ENCODE measurements around the gene SPACA6. TPM values are rescaled to one million over a fixed set of nuclear protein-coding genes. Genes with fewer than 3 reads are reported as not detected.

Gene SPACA6
- total and polyA plus RNA-seq, 9 of the 15 experiments (the other 6 are each of a cell fraction or from before 2014, with no cell fraction given) = 1.3 to 17.3 (median 6.2) TPM

DNA sequence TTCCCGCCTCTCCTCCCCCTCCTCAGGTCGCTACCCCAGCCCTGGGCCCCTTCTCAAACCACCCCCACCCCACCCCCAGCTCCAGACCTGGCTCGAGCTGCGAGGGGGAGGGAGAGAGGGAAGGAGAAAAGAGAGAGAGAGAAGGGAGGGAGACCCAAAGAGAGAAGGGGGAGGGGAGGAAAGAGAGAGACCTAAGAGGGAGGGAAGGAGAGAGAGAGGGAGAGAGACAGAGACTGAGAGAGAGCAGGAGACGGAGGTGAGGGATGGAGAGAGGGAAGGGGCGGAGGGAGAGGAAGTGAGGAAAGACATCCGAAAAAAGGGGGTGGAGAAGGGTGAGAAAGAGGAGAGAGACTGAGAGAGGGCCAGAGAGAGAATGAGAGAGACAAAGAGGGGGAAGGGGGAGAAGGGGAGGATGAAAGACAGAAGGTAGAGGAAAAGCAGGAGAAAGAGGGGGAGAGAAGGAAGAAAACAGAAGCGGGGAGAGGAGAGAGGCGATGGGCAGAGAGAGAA lies 2.0 kb upstream of the SPACA6 start (continued):
- TF ChIP-seq PRDM10 (IDR thresholded peaks at IDR 0.05; ENCODE audit: partially characterized antibody) (peak; percentile 14), ZFP91 (CRISPR knock-in tag; IDR thresholded peaks at IDR 0.05) (no peak), ETV6 (IDR thresholded peaks at IDR 0.05; ENCODE audit: borderline replicate concordance in 1 of 2, low read depth in 2 of 2, low read length in 1 of 2) (no peak), ETV6 (CRISPR knock-in tag; IDR thresholded peaks at IDR 0.05; ENCODE audit: borderline replicate concordance) (no peak), KLF6 (CRISPR knock-in tag; IDR thresholded peaks at IDR 0.05; ENCODE audit: borderline replicate concordance) (no peak), NBN (IDR thresholded peaks at IDR 0.05; ENCODE audit: low read depth) (peak; percentile 78; the same call in 1 of the 2 replicates), TRIM25 (IDR thresholded peaks at IDR 0.05; ENCODE audit: borderline replicate concordance) (peak; percentile 92; the same call in 1 of the 2 replicates), MED1 (CRISPR knock-in tag; IDR thresholded peaks at IDR 0.05; ENCODE audit: borderline replicate concordance) (no peak), BCLAF1 (IDR thresholded peaks at IDR 0.05; ENCODE audit: borderline replicate concordance in 1 of 2, control insufficient read depth in 1 of 2, low read depth in 2 of 2, low read length in 1 of 2) (peak in 1 of 2 experiments; percentile 63; a peak in 2 of 4 replicates), MECOM (CRISPR knock-in tag; IDR thresholded peaks at IDR 0.05) (no peak), ZNF3 (CRISPR knock-in tag; IDR thresholded peaks at IDR 0.05) (no peak), SRSF1 (IDR thresholded peaks at IDR 0.05; ENCODE audit: low read depth, low read length) (no peak)
- TF ChIP-seq, protein P1, sequence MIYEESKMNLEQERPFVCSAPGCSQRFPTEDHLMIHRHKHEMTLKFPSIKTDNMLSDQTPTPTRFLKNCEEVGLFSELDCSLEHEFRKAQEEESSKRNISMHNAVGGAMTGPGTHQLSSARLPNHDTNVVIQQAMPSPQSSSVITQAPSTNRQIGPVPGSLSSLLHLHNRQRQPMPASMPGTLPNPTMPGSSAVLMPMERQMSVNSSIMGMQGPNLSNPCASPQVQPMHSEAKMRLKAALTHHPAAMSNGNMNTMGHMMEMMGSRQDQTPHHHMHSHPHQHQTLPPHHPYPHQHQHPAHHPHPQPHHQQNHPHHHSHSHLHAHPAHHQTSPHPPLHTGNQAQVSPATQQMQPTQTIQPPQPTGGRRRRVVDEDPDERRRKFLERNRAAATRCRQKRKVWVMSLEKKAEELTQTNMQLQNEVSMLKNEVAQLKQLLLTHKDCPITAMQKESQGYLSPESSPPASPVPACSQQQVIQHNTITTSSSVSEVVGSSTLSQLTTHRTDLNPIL (CRISPR knock-in tag; IDR thresholded peaks at IDR 0.05) = no peak
- TF ChIP-seq, protein P2, sequence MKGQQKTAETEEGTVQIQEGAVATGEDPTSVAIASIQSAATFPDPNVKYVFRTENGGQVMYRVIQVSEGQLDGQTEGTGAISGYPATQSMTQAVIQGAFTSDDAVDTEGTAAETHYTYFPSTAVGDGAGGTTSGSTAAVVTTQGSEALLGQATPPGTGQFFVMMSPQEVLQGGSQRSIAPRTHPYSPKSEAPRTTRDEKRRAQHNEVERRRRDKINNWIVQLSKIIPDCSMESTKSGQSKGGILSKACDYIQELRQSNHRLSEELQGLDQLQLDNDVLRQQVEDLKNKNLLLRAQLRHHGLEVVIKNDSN (CRISPR knock-in tag; IDR thresholded peaks at IDR 0.05) = no peak
